Hepatocyte (in vitro differentiated cells): ENCODE data around the gene SCFD2. TPM values are rescaled to one million over a fixed set of nuclear protein-coding genes. Genes with fewer than 3 reads are reported as not detected.

Source experiments
- DNase-seq: peaks from one replicate; pipeline ENCODE4 v3.0.0-alpha.2; 2016; ENCODE audit warnings: low spot score
- H2AFZ ChIP-seq: fragments of 200-600 bp; sonication (generic); 2 replicates; pipeline ENCODE4 v1.6.0; 2016; ENCODE audit warnings: antibody characterized with exemption, mild to moderate bottlenecking
- H3K27ac ChIP-seq: fragments of 200-600 bp; sonication (generic); 2 replicates; pipeline ENCODE4 v1.5.1; 2016; ENCODE audit warnings: mild to moderate bottlenecking
- H3K27me3 ChIP-seq: fragments of 200-600 bp; sonication (generic); 2 replicates; pipeline ENCODE4 v1.6.1; 2016
- H3K36me3 ChIP-seq: fragments of 200-600 bp; sonication (generic); replicated peaks from 2 replicates; pipeline ENCODE4 v1.5.1; 2016; ENCODE audit warnings: low read depth; ENCODE audit not compliant: insufficient read depth
- H3K4me1 ChIP-seq: fragments of 200-600 bp; sonication (generic); 2 replicates; pipeline ENCODE4 v1.5.1; 2016; ENCODE audit warnings: mild to moderate bottlenecking, moderate library complexity; ENCODE audit not compliant: insufficient read depth
- H3K4me2 ChIP-seq: fragments of 200-600 bp; sonication (generic); 2 replicates; pipeline ENCODE4 v1.6.0; 2016
- H3K4me3 ChIP-seq: fragments of 200-600 bp; sonication (generic); 2 replicates; pipeline ENCODE4 v1.5.1; 2016; ENCODE audit warnings: mild to moderate bottlenecking
- H3K79me2 ChIP-seq: fragments of 200-600 bp; sonication (generic); 2 replicates; pipeline ENCODE4 v1.6.0; 2017; ENCODE audit warnings: mild to moderate bottlenecking
- H3K9me2 ChIP-seq: fragments of 200-600 bp; sonication (generic); replicated peaks from 2 replicates; pipeline ENCODE4 v1.6.0; 2017; ENCODE audit warnings: mild to moderate bottlenecking; ENCODE audit not compliant: insufficient read depth
- H3K9me3 ChIP-seq: fragments of 200-600 bp; sonication (generic); 2 replicates; pipeline ENCODE4 v1.5.1; 2016; ENCODE audit warnings: low read depth, mild to moderate bottlenecking
- H4K20me1 ChIP-seq: fragments of 200-600 bp; sonication (generic); 2 replicates; pipeline ENCODE4 v1.6.0; 2016; ENCODE audit warnings: mild to moderate bottlenecking; ENCODE audit not compliant: insufficient read depth, poor library complexity, severe bottlenecking
- EZH2 ChIP-seq: fragments of 200-600 bp; sonication (generic); IDR thresholded peaks from 2 replicates; pipeline ENCODE4 v1.6.1; 2016; ENCODE audit warnings: antibody characterized with exemption, mild to moderate bottlenecking, borderline replicate concordance
- EZH2phosphoT487 ChIP-seq: fragments of 200-600 bp; sonication (generic); IDR thresholded peaks from one replicate; pipeline ENCODE4 v1.6.1; 2018; ENCODE audit warnings: antibody characterized with exemption, mild to moderate bottlenecking, low read depth, moderate library complexity; ENCODE audit not compliant: unreplicated experiment, severe bottlenecking
- WGBS: methylation state at CpG from one replicate; pipeline ENCODE4 v1.1.6; 2016; ENCODE audit warnings: low lambda C conversion rate; ENCODE audit errors: missing lambda C conversion rate; 5-methylcytosine and 5-hydroxymethylcytosine counted together
- polyA plus RNA-seq: library from polyadenylated mRNA; unstranded; fragments of >200 nt; fragmentation: Nextera tagmentation; extraction: Ambion mirVana; gene quantifications from 2 replicates; pipeline ENCODE4 v1.2.1, GENCODE V29; 2016
- total RNA-seq: library from RNA; depleted of rRNA; stranded (reverse); fragments of >200 nt; gene quantifications from 2 replicates; pipeline ENCODE4 v1.2.3, GENCODE V29; 2014
- TF ChIP-seq, protein P1 (sequence below): fragments of 200-600 bp; sonication (generic); IDR thresholded peaks from 2 replicates; pipeline ENCODE4 v1.5.1; 2016; ENCODE audit warnings: antibody characterized with exemption, mild to moderate bottlenecking; ENCODE audit not compliant: poor library complexity

Gene SCFD2
- total and polyA plus RNA-seq, 2 experiments from 2014 or later = 8.4 to 15.7 TPM

DNA sequence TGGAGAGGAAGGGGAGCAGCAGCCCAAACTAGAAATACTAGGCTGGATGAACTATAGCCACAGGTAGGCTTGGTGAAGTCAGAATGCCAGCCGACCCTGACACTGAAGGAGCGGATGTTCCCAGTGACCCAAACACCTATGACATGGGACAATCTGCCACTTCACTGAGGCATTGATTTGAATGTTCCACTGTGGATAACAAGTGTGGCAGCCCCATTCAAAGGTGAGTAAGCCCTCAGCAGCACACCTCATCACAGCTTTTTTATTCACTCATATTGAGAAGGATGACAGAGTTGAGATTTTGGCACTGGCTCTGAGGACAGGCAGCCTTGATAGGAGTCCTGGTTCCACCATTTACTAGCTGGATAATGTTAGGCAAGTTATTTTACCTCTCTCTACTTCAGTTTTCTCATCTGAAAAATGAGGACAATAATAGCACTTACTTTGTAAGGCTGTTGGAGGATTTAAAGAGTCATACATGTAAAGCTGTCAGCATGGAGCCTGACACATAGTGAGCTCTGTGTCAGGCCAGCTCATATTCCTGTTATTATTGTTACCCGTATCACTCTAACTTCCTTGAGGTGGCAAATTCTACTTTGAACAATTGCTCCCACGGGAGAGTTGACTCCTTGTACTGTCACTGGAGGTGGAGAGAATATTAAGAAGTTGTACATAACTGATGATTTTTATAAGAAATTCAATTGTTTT is 389.2 kb downstream of the SCFD2 start:
- Histone ChIP-seq H3K4me1 (no peaks in the 10 kb centered on the region), H3K27ac (no peak overlapping the region), H3K27me3 (no peaks in the 10 kb centered on the region), H3K79me2 (no peaks in the 10 kb centered on the region), H3K4me2 (no peak overlapping the region), H3K36me3 (no peaks in the 10 kb centered on the region), H3K9me2 (no peaks in the 10 kb centered on the region), H4K20me1 (no peaks in the 10 kb centered on the region), H3K4me3 (no peak overlapping the region), H2AFZ (no peak overlapping the region), H3K9me3 (no peaks in the 10 kb centered on the region)
- no peak for DNase-seq
- WGBS = 86% methylated on average over 4 of the region's 4 CpGs
- TF ChIP-seq, protein P1, sequence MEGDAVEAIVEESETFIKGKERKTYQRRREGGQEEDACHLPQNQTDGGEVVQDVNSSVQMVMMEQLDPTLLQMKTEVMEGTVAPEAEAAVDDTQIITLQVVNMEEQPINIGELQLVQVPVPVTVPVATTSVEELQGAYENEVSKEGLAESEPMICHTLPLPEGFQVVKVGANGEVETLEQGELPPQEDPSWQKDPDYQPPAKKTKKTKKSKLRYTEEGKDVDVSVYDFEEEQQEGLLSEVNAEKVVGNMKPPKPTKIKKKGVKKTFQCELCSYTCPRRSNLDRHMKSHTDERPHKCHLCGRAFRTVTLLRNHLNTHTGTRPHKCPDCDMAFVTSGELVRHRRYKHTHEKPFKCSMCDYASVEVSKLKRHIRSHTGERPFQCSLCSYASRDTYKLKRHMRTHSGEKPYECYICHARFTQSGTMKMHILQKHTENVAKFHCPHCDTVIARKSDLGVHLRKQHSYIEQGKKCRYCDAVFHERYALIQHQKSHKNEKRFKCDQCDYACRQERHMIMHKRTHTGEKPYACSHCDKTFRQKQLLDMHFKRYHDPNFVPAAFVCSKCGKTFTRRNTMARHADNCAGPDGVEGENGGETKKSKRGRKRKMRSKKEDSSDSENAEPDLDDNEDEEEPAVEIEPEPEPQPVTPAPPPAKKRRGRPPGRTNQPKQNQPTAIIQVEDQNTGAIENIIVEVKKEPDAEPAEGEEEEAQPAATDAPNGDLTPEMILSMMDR = no peak
- no peak for TF ChIP-seq EZH2
- no peak for TF ChIP-seq EZH2phosphoT487

GRCh38 chr4:52968691-52969090 is 397.2 kb downstream of the SCFD2 start:
- Histone ChIP-seq H3K9me2 (no peaks in the 10 kb centered on the region), H3K36me3 (no peaks in the 10 kb centered on the region), H3K4me1 (no peaks in the 10 kb centered on the region), H3K27me3 (no peaks in the 10 kb centered on the region), H3K9me3 (no peaks in the 10 kb centered on the region), H4K20me1 (no peaks in the 10 kb centered on the region), H3K4me2 (no peak overlapping the region), H2AFZ (no peak overlapping the region), H3K4me3 (no peak overlapping the region), H3K27ac (no peak overlapping the region), H3K79me2 (no peaks in the 10 kb centered on the region)
- TF ChIP-seq, protein P1 = no peak
- no peak for TF ChIP-seq EZH2phosphoT487
- no peak for TF ChIP-seq EZH2
- WGBS = 90% methylated on average over 3 of the region's 3 CpGs
- no peak for DNase-seq

GRCh38 chr4:52968241-52968640 is 397.6 kb downstream of the SCFD2 start:
- Histone ChIP-seq H3K4me3 (no peak overlapping the region), H3K27ac (no peak overlapping the region), H3K9me2 (no peaks in the 10 kb centered on the region), H3K4me1 (no peaks in the 10 kb centered on the region), H3K4me2 (no peak overlapping the region), H3K36me3 (no peaks in the 10 kb centered on the region), H3K27me3 (no peaks in the 10 kb centered on the region), H3K79me2 (no peaks in the 10 kb centered on the region), H2AFZ (no peak overlapping the region), H3K9me3 (no peaks in the 10 kb centered on the region), H4K20me1 (no peaks in the 10 kb centered on the region)
- 85% methylated on average over 5 of the region's 5 CpGs for WGBS
- TF ChIP-seq EZH2 (no peak), EZH2phosphoT487 (no peak)
- TF ChIP-seq, protein P1 = no peak
- DNase-seq = no peak
